NCI-H1092 treated with DMSO at 0.1 percent for 48 hours (cell line): ENCODE measurements around the gene CCDC181.
A peak's percentile ranks its signal among the peaks of the same experiment; 100 is the strongest.
"Not testable (repeated sequence)": the region's sequence is repeated elsewhere in the genome, so short reads cannot be mapped to it uniquely, and the experiment has no call there.

Experiments
- DNase-seq: peaks from one replicate; lab custom pipeline; 2025; lab: John Stamatoyannopoulos, UW

The CCDC181 gene

GRCh38 chr1:169427081-169427641 is at the start of gene CCDC181:
Gene CCDC181, minus strand, starts transcription at chr1:169427474. Its CDS starts 2,547 bp downstream, at chr1:169424927.
- peak; percentile 98 for DNase-seq

GRCh38 chr1:169475806-169476387 is 48.6 kb upstream of the CCDC181 start:
- no peak for DNase-seq

GRCh38 chr1:169474302-169474995 is 47.2 kb upstream of the CCDC181 start:
- no peak for DNase-seq

GRCh38 chr1:169473347-169473746 is 46.1 kb upstream of the CCDC181 start:
- DNase-seq: no peak

GRCh38 chr1:169472738-169473137 is 45.5 kb upstream of the CCDC181 start:
- no peak for DNase-seq

GRCh38 chr1:169468982-169469381 is 41.7 kb upstream of the CCDC181 start:
- DNase-seq: no peak

GRCh38 chr1:169466259-169467230 is 39.3 kb upstream of the CCDC181 start:
- DNase-seq: peak; percentile 35

GRCh38 chr1:169465281-169465680 is 38.0 kb upstream of the CCDC181 start:
- no peak for DNase-seq

GRCh38 chr1:169462385-169462784 is 35.1 kb upstream of the CCDC181 start:
- DNase-seq: no peak

GRCh38 chr1:169461390-169462000 is 34.2 kb upstream of the CCDC181 start:
- no peak for DNase-seq

GRCh38 chr1:169460191-169460833 is 33.0 kb upstream of the CCDC181 start:
- no peak for DNase-seq

- no peak for DNase-seq
These were observed 30.2 kb upstream of the CCDC181 start for GRCh38 chr1:169457443-169457842.

GRCh38 chr1:169456029-169456428 is 28.8 kb upstream of the CCDC181 start:
- DNase-seq: no peak

- DNase-seq: no peak
These were observed 25.6 kb upstream of the CCDC181 start for GRCh38 chr1:169452921-169453320.

- DNase-seq: no peak
These were observed 24.0 kb upstream of the CCDC181 start for GRCh38 chr1:169451218-169451824.

- DNase-seq: no peak
These were observed 16.6 kb upstream of the CCDC181 start for GRCh38 chr1:169443923-169444322.

- no peak for DNase-seq
These were observed 1.0 kb downstream of the CCDC181 start for GRCh38 chr1:169426174-169426705.

GRCh38 chr1:169421309-169421708 is 6.0 kb downstream of the CCDC181 start:
- no peak for DNase-seq

- DNase-seq: no peak
These were observed 12.3 kb downstream of the CCDC181 start for GRCh38 chr1:169414952-169415351.

GRCh38 chr1:169408340-169408739 is 18.9 kb downstream of the CCDC181 start:
- not testable (repeated sequence) for DNase-seq

GRCh38 chr1:169402578-169402977 is 24.7 kb downstream of the CCDC181 start:
- DNase-seq: not testable (repeated sequence)
